WTC11 (cell line): Measurements from ENCODE around the gene SP110. TPM values are rescaled to one million over a fixed set of nuclear protein-coding genes. Genes with fewer than 3 reads are reported as not detected.

Experiments
- ATAC-seq: fragments of 200-7000 bp; cut with Tn5 transposase; 2 replicates; pipeline ENCODE4 v1.10.0; 2021; ENCODE audit warnings: mild to moderate bottlenecking, moderate library complexity
- CTCF ChIA-PET: fragments of 300-600 bp; sonication (Branson Sonifier 250); formaldehyde crosslinking; loops from one replicate; lab custom pipeline; 2021; ENCODE audit warnings: antibody characterized with exemption; lab: Charles Lee
- POLR2A ChIA-PET: fragments of 350-600 bp; sonication (Branson Sonifier 250); formaldehyde crosslinking; loops from one replicate; lab custom pipeline; 2021; ENCODE audit warnings: antibody characterized with exemption; lab: Charles Lee
- DNase-seq: peaks from one replicate; pipeline ENCODE4 v3.0.0; 2021; ENCODE audit warnings: low spot score
- H3K27ac Mint-ChIP-seq: 2 replicates; pipeline ENCODE4 v1.8.0; 2021; ENCODE audit warnings: mixed read lengths
- H3K27me3 Mint-ChIP-seq: 2 replicates; pipeline ENCODE4 v1.8.0; 2021; ENCODE audit warnings: low read depth, mild to moderate bottlenecking, moderate library complexity, mixed read lengths
- H3K36me3 Mint-ChIP-seq: 2 replicates; pipeline ENCODE4 v1.8.0; 2021; ENCODE audit warnings: mixed read lengths
- H3K4me1 Mint-ChIP-seq: 2 replicates; pipeline ENCODE4 v1.8.0; 2022; ENCODE audit warnings: mixed read lengths
- H3K4me3 Mint-ChIP-seq: 2 replicates; pipeline ENCODE4 v1.8.0; 2021; ENCODE audit warnings: mild to moderate bottlenecking, moderate library complexity, mixed read lengths
- H3K9me3 Mint-ChIP-seq: 2 replicates; pipeline ENCODE4 v1.8.0; 2021; ENCODE audit warnings: mixed read lengths
- AR ChIP-seq: fragments of 250-450 bp; sonication (Bioruptor Pico); IDR thresholded peaks from 2 replicates; pipeline ENCODE4 v1.9.0; 2021; ENCODE audit warnings: mild to moderate bottlenecking
- ATF1 ChIP-seq: sonication (generic); formaldehyde crosslinking; IDR thresholded peaks from 2 replicates; pipeline ENCODE4 v1.8.1; 2023; ENCODE audit warnings: mild to moderate bottlenecking, moderate library complexity, missing genetic modification reagents
- ATF6 ChIP-seq: sonication (generic); formaldehyde crosslinking; IDR thresholded peaks from 2 replicates; pipeline ENCODE4 v1.8.1; 2023; ENCODE audit warnings: mild to moderate bottlenecking, missing genetic modification reagents
- ESRRA ChIP-seq: sonication (generic); formaldehyde crosslinking; IDR thresholded peaks from 2 replicates; pipeline ENCODE4 v1.8.1; 2022; ENCODE audit warnings: mild to moderate bottlenecking, missing genetic modification reagents, borderline replicate concordance
- GRHL2 ChIP-seq: fragments of 250-450 bp; sonication (Bioruptor Pico); IDR thresholded peaks from 2 replicates; pipeline ENCODE4 v1.8.0; 2022; ENCODE audit warnings: mild to moderate bottlenecking, moderate library complexity; ENCODE audit not compliant: insufficient replicate concordance, severe bottlenecking
- MAX ChIP-seq: sonication (generic); formaldehyde crosslinking; IDR thresholded peaks from 2 replicates; pipeline ENCODE4 v1.8.0; 2022; ENCODE audit warnings: mild to moderate bottlenecking, missing genetic modification reagents
- MLX ChIP-seq: sonication (generic); formaldehyde crosslinking; IDR thresholded peaks from 2 replicates; pipeline ENCODE4 v1.8.1; 2023; ENCODE audit warnings: mild to moderate bottlenecking, missing genetic modification reagents, moderate library complexity
- NR1H2 ChIP-seq: sonication (generic); formaldehyde crosslinking; IDR thresholded peaks from 2 replicates; pipeline ENCODE4 v1.9.0; 2021; ENCODE audit warnings: mild to moderate bottlenecking, moderate library complexity, missing genetic modification reagents
- PRRX2 ChIP-seq: fragments of 250-450 bp; sonication (Bioruptor Pico); IDR thresholded peaks from 2 replicates; pipeline ENCODE4 v1.8.0; 2021; ENCODE audit warnings: mild to moderate bottlenecking
- RORB ChIP-seq: fragments of 250-450 bp; sonication (Bioruptor Pico); IDR thresholded peaks from 2 replicates; pipeline ENCODE4 v1.9.0; 2021; ENCODE audit warnings: mild to moderate bottlenecking
- TCF7 ChIP-seq: sonication (generic); formaldehyde crosslinking; IDR thresholded peaks from 2 replicates; pipeline ENCODE4 v1.8.0; 2022; ENCODE audit warnings: mild to moderate bottlenecking, low read depth, missing genetic modification reagents, moderate library complexity
- TEAD1 ChIP-seq: sonication (generic); formaldehyde crosslinking; IDR thresholded peaks from 2 replicates; pipeline ENCODE4 v1.8.0; 2022; ENCODE audit warnings: mild to moderate bottlenecking, missing genetic modification reagents
- ZNF138 ChIP-seq: sonication (generic); formaldehyde crosslinking; conservative IDR thresholded peaks from 2 replicates; pipeline ENCODE4 v1.8.1; 2022; ENCODE audit warnings: mild to moderate bottlenecking, moderate library complexity, missing genetic modification reagents
- ZNF512 ChIP-seq: sonication (generic); formaldehyde crosslinking; IDR thresholded peaks from 2 replicates; pipeline ENCODE4 v1.8.1; 2022; ENCODE audit warnings: missing genetic modification reagents, borderline replicate concordance
- total RNA-seq: library from RNA; stranded (reverse); gene quantifications from 3 replicates; pipeline ENCODE4 v1.2.3, GENCODE V29; 2021
- TF ChIP-seq, protein P1 (sequence below): sonication (generic); formaldehyde crosslinking; IDR thresholded peaks from 2 replicates; pipeline ENCODE4 v1.8.1; 2023; ENCODE audit warnings: mild to moderate bottlenecking, missing genetic modification reagents
- TF ChIP-seq, protein P2 (sequence below): fragments of 250-450 bp; sonication (Bioruptor Pico); IDR thresholded peaks from 2 replicates; pipeline ENCODE4 v2.1.2; 2022; ENCODE audit warnings: mild to moderate bottlenecking, moderate library complexity

SP110 gene
- total RNA-seq, 1 experiment from 2014 or later, result 5.7 TPM

- TF ChIP-seq TCF7 (CRISPR knock-in tag) (no peak), GRHL2 (CRISPR knock-in tag) (no peak), ZNF512 (no peak), ATF1 (CRISPR knock-in tag) (no peak)
- TF ChIP-seq, protein P1, sequence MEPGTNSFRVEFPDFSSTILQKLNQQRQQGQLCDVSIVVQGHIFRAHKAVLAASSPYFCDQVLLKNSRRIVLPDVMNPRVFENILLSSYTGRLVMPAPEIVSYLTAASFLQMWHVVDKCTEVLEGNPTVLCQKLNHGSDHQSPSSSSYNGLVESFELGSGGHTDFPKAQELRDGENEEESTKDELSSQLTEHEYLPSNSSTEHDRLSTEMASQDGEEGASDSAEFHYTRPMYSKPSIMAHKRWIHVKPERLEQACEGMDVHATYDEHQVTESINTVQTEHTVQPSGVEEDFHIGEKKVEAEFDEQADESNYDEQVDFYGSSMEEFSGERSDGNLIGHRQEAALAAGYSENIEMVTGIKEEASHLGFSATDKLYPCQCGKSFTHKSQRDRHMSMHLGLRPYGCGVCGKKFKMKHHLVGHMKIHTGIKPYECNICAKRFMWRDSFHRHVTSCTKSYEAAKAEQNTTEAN (CRISPR knock-in tag), result no peak
These were observed 34.5 kb upstream of the SP110 start (continued) for GRCh38 chr2:230254152-230254881.

DNA sequence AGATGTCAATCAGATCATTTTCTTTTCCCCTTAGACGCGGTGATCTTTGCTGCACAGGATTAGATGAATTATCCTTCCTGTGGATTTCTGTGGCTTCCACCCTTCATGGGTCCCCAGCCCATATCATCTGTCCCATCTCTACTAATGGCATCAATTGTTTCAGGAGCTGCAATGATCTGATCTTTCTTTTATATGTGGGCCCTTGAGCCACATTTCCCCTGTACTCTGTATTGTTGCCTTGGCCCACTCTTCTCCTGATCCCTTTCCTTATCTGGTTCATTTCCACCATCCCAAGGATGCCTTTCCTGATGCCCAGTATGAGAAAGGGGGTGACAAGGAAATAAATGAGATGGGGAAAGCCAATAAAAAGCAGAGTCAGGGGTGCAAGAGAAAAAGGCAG, 30.4 kb upstream of the SP110 start:
- H3K4me3 Mint-ChIP-seq, result no peak overlapping the region
- no peaks in the 10 kb centered on the region for H3K36me3 Mint-ChIP-seq
- ATAC-seq, result no peak
- CTCF ChIA-PET, result no interaction called here
- H3K9me3 Mint-ChIP-seq, result no peaks in the 10 kb centered on the region
- POLR2A ChIA-PET, result no interaction called here
- DNase-seq, result no peak
- TF ChIP-seq ESRRA (CRISPR knock-in tag), result no peak
- no peak for TF ChIP-seq MLX (CRISPR knock-in tag)
- no peak for TF ChIP-seq MAX
- no peak for TF ChIP-seq PRRX2 (CRISPR knock-in tag)
- no peak for TF ChIP-seq RORB (CRISPR knock-in tag)
- TF ChIP-seq NR1H2, result no peak
- no peak for TF ChIP-seq ZNF138 (CRISPR knock-in tag)
- TF ChIP-seq, protein P2, sequence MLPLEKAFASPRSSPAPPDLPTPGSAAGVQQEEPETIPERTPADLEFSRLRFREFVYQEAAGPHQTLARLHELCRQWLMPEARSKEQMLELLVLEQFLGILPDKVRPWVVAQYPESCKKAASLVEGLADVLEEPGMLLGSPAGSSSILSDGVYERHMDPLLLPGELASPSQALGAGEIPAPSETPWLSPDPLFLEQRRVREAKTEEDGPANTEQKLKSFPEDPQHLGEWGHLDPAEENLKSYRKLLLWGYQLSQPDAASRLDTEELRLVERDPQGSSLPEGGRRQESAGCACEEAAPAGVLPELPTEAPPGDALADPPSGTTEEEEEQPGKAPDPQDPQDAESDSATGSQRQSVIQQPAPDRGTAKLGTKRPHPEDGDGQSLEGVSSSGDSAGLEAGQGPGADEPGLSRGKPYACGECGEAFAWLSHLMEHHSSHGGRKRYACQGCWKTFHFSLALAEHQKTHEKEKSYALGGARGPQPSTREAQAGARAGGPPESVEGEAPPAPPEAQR (CRISPR knock-in tag), result no peak
- TF ChIP-seq AR, result no peak
- no peak for TF ChIP-seq ATF6
- TF ChIP-seq TEAD1 (CRISPR knock-in tag), result no peak
- no peak overlapping the region for H3K27ac Mint-ChIP-seq
- H3K27me3 Mint-ChIP-seq, result no peaks in the 10 kb centered on the region
- no peaks in the 10 kb centered on the region; the same call in 1 of the 2 replicates for H3K4me1 Mint-ChIP-seq
